Measurements from ENCODE around the gene AIRE.
"Not testable (repeated sequence)": the region's sequence is repeated elsewhere in the genome, so short reads cannot be mapped to it uniquely, and the experiment has no call there.

AIRE gene

GRCh38 chr21:44267655-44268142, 18.0 kb upstream of the AIRE start:
- DNase-seq (ENCODE audit: low spot score), result no peak

- no peak for DNase-seq (ENCODE audit: low spot score)
These were observed 16.6 kb upstream of the AIRE start for GRCh38 chr21:44269090-44269489.

GRCh38 chr21:44271558-44272283, 14.0 kb upstream of the AIRE start:
- DNase-seq (ENCODE audit: low spot score), result no peak

GRCh38 chr21:44272284-44272858, 13.3 kb upstream of the AIRE start:
- no peak for DNase-seq (ENCODE audit: low spot score)

- DNase-seq (ENCODE audit: low spot score), result no peak
These were observed 12.6 kb upstream of the AIRE start for GRCh38 chr21:44273046-44273445.

GRCh38 chr21:44275041-44275440, 10.6 kb upstream of the AIRE start:
- DNase-seq (ENCODE audit: low spot score), result no peak

GRCh38 chr21:44279354-44280260, 6.1 kb upstream of the AIRE start:
- no peak for DNase-seq (ENCODE audit: low spot score)

GRCh38 chr21:44281801-44282200, 3.9 kb upstream of the AIRE start:
- no peak for DNase-seq (ENCODE audit: low spot score)

- no peak for DNase-seq (ENCODE audit: low spot score)
These were observed 3.3 kb upstream of the AIRE start for GRCh38 chr21:44282370-44282769.

- DNase-seq (ENCODE audit: low spot score), result not testable (repeated sequence)
These were observed 2.4 kb upstream of the AIRE start for GRCh38 chr21:44283211-44283785.

- no peak for DNase-seq (ENCODE audit: low spot score)
These were observed 1.7 kb upstream of the AIRE start for GRCh38 chr21:44283948-44284347.

GRCh38 chr21:44286086-44286715, 525 bp downstream of the AIRE start:
- no peak for DNase-seq (ENCODE audit: low spot score)

GRCh38 chr21:44286716-44287632, 1.3 kb downstream of the AIRE start:
- no peak for DNase-seq (ENCODE audit: low spot score)

GRCh38 chr21:44288251-44289110, 2.8 kb downstream of the AIRE start:
- no peak for DNase-seq (ENCODE audit: low spot score)

- no peak for DNase-seq (ENCODE audit: low spot score)
These were observed 3.8 kb downstream of the AIRE start for GRCh38 chr21:44289381-44290010.

- DNase-seq (ENCODE audit: low spot score), result no peak
These were observed 4.8 kb downstream of the AIRE start for GRCh38 chr21:44290327-44291077.

- DNase-seq (ENCODE audit: low spot score), result no peak
These were observed 5.6 kb downstream of the AIRE start for GRCh38 chr21:44291078-44291935.

Data from AG08396 (cell line).